GM19025 (cell line): ENCODE results near the gene ANXA2R.
"Not testable (repeated sequence)": the region's sequence is repeated elsewhere in the genome, so short reads cannot be mapped to it uniquely, and the experiment has no call there.

Experiments
- ATAC-seq: cut with Tn5 transposase; IDR thresholded peaks from one replicate; pipeline ENCODE4 v1.9.1; 2021; ENCODE audit warnings: mild to moderate bottlenecking, low read depth, moderate library complexity; ENCODE audit not compliant: unreplicated experiment

ANXA2R gene

DNA sequence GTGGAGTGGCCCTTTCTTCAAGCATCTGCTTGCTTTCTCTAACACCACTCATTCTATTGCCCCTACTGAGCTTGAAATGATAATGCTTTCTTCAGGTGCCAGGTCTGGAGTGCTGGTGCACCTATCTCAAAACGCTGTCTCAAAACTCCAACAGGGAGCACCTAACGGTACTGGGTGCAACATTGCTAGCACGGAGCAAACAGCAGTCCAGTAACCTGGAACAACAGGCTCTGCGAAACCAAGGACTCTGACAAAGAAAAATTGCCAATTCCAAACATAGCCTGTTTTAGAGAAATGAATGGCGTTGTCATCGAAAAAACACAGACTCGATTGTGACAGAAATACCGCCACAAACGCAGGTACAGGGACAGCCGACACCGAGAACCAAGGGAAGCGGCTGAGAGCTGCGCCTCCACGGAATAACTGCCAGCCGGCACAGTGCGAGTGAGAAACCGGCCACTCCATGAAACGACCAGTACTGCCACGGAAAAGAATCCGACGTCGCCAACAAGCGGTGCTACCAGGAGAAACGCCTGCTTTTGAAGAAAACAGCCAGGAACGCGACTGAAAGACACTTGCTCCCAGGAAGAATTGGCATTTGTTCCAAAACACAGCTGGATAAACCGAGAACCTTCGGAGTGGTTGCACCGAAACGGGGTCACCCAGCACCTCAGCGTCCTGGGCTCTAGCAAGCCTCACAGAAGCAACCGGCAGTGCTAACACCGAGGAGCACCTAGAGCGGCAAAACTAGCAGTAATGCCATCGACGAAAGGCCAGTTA lies 3.1 kb downstream of the ANXA2R start:
- ATAC-seq = no peak

DNA sequence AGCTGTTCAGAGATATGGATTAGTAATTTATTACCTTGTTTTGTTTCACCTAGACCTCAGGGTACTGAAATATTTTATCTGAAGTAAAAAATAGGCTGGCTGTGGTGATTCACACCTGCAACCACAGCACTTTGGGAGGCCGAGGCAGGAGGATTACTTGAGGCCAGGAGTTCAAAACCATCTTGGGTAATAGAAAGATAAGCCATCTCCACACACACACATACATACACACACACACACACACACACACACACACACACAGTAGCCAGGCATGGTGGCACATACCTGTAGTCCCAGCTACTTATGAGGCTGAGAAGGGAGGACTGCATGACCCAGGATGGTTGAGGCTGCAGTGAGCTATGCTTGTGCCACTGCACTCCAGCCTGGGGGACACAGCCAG lies 3.7 kb downstream of the ANXA2R start:
- no peak for ATAC-seq

DNA sequence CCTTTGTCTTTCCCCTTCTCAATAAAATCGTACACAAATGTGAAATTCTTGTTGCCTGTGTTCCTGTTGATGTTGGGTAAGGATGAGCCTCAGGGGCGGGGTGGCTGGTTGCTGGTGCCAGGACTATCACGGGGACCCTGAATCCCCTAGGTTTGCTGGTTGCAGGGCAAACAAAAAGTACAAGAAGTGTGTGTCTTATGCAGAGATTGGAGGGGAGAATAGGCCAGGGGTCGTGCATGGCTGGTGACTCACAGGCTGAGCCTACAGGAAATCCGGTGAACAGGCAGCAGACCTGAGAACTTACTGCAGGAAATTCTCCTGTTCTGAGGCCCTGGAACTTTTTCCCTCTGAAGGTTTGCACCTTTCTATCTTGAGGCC lies 5.5 kb downstream of the ANXA2R start:
- no peak for ATAC-seq

DNA sequence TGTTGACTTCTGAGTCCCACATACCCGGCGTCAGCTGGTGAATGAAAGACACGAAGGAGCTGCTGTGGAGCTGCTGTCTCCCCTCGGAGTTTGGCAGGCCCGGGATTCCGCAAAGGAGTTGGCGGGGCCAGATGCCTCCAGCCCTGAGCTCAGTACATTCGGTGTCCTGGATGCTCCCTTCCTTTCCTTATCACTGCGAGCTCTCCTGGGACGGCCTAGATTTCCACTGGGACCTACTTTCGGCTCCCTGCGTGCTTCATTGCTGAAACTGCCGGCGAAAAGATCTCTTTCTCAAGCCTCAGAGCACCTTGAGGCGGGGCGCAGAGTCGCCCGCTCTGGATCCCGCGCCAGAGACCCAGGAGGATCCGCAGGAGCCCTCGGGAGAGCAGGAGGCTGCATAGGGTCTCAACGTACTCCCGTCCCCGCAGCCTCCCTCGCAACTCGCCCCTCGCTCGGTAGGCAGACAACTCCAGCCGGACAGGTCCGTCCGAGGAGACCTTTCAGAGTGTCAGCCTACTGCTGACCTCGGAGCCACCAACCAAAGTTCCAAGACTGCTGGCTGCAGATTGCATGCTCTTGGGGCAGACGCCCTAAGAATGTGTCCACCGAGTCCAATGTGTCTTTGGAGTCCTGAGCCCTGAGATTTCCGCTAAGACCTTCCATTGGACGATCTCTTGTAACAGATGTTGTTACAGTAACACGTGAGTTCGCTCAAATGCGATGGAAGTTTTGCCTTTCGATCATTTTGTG lies 6.1 kb downstream of the ANXA2R start:
- ATAC-seq = no peak

DNA sequence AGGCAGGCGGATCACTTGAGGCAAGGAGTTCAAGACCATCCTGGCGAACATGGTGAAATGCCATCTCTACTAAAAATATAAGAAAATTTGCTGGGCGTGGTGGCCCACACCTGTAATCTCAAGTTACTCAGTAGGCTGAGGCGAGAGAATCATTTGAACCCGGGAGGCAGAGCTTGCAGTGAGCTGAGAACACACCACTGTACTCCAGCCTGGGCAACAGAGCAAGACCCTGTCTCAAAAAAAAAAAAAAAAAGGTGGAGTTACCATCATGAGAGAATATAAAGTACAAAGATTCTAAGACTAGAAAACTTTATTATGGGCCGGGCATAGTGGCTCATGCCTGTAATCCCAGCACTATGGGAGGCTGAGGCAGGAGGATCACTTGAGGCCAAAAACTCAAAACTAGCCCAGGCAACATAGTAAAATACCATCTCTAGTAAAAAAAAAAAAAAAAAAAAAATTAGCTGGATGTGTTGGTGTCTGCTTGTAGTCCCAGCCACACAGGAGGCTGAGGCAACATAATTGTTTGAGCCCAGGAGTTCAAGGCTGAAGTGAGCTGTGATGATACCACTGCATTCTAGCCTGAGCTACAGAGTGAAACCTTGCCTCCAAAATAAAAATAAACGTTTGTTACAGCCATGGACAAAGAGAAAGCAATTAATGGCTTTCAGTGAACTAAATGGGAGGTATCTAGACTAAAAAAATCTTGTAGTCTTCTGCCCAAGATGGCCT lies 12.9 kb downstream of the ANXA2R start:
- no peak for ATAC-seq

DNA sequence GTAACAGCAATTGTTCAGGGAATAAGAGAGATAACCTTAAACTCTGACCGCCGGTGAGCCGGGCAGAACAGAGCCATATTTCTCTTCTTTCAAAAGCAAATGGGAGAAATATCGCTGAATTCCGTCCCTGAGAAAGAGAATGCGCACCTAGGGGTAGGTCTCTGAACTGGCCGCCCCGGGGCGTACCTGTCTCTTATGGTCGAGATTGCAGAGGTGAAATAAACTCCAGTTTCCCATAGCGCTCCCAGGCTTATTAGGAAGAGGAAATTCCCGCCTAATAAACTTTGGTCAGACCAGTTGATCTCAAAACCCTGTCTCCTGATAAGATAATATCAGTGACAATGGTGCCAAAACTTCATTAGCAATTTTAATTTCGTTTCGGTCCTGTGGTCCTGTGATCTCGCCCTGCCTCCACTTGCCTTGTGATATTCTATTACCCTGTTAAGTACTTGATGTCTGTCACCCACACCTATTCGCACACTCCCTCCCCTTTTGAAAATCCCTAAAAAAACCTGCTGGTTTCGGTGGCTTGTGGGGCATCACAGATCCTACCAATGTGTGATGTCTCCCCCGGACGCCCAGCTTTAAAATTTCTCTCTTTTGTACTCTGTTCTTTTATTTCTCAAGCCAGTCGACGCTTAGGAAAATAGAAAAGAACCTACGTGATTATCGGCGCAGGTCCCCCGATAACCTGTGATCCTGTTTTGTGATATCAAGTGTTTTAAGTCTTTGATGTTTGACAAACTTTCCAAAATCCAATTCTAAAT lies 14.8 kb downstream of the ANXA2R start:
- ATAC-seq = not testable (repeated sequence)

DNA sequence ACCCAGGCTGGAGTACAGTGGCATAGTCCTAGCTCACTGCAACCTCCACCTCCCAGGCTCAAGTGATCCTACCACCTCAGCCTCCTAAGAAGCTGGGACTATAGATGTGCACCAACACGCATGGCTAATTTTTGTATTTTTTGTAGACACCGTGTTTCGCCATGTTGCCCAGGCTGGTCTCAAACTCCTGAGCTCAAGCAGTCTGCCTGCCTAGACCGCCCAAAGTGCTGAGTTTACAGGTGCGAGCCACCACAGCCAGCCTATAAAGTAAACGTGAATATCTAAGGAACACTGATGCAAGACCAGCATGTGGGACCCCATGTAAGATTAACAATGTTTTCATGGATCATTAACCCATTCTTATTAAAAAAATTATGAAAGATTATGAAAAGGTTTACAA lies 15.9 kb downstream of the ANXA2R start:
- ATAC-seq = no peak

DNA sequence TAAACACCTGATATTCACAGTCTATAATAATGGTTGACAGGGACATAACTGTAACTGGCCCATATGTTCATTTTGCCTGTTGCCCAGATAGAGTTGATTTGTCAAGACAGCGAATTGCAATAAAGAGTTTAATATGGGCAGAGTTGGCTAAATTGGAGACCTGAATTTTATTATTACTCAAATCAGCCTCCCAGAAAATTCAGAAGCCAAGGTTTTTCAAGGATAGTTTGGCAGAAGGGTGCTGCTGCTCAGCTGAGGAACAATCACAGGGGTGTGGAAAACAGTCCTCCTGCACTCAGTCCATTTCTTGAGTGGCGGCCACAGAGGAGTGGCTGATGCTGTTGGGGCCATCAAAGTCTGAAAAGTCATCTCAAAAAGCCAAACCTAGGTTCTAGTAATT lies 19.0 kb downstream of the ANXA2R start:
- ATAC-seq = no peak

DNA sequence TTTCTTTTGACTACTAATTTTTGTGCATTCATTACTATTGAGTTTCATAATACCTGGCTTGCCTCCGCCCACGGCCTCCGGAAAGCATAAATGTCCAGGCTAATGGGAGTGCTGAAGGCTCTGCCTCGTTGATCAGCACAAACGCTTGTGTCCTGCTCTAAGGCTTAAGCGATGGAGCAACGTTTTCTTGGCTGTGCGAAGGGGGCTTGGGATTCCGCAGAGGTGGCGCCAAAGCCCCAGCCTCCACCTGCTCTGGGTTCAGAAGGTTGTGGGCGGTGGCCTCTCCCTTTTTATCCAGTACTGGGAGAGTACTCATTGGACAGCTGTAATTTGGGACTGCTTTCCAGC lies 19.7 kb downstream of the ANXA2R start:
- peak; percentile 16 for ATAC-seq

DNA sequence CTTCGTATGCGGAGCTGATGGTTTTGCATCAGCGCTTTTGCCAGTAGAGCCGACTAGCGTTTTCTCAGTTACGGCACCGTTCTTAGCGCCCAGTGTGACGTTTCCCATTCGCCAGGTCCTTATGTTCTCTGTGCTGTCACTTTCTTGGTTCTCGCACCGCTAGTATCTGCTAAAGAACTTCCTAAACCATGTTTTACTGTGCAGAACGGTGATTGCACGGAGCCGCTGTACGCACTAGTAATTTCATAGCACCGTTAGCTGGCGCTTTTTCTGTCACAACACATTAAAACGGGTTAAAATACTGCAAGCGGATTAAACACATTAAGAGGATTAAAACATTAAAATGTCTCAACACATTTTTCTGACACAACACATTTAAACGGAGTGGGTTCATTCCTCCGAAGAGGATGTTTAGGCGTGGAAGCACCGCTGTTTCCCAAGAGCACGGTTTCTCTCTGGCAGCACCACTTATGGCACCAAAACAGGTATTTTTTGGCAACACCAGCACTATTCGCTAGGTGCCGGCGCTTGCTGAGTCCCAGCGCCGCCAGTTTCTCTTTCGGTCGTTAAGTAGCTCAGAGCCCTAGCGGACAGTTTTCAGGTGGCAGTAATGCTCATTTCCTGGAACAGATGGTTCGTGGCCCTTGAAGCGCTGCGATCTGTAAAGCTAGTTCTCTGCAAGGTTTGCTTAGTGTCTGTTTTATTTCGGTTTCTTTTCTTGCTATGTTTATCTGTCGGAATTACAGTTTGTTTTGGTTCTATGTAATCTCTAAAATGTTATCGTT lies 20.3 kb downstream of the ANXA2R start:
- ATAC-seq = peak; percentile 73

DNA sequence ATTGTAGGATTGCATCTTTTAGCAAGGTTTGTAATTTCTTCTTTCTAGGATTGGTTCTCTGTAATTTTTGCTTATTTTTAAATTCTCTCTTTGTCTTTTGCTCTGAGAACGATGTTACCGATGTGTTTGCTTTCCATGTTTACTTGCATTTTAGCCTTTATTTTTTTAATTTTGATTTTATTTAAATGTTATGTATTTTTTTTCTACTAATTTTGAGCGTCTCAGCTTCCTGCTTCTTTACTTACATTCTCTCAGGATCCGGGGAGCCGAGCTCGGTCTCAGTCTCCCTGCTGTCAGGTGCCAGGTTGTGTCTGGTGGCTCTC lies 20.9 kb downstream of the ANXA2R start:
- no peak for ATAC-seq

DNA sequence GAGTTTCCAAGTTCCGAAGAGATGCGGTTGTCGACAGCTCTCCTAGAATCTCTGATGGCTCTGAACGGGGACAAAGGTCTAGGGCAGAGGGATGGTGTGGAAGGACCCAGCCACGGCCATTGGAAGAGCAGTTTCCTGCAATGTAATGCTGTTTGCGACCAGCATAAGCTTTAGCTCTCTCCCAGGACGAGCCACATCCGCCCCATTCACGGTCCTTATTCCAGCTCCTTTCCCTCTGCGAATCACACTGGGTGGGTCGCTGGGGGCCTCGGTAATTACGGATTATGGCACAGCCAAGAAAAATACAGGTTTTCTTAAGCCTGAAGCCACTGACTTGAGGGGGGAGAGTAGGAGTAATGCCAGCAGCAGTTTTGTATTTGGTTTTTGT lies 22.7 kb downstream of the ANXA2R start:
- no peak for ATAC-seq

DNA sequence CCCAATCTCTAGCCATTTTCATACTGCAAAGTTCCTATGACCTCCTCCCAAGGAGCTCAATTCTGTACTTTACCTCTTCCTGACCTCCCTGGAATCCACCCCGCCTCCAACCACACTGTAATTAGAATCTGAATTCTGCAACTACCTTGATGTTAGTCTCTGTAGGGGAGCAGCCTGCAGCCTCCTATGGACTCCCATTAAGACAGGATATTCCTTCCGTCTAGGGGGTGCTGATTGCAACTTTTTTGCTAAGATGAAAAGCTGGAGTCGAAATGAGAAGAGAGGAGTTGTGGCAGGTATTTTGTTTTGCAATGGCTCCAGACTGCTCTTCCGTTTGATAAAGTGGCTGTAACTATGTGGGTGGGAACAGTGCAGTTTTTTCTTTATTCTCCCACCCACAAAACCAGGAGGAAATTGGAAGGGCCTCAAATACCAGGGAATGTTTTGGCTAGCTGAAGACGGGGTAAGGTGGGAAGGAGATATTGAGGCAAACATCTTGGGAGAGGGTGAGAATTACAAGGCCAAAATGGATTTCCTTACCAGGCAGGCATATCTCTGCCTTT lies 23.8 kb downstream of the ANXA2R start:
- no peak for ATAC-seq

DNA sequence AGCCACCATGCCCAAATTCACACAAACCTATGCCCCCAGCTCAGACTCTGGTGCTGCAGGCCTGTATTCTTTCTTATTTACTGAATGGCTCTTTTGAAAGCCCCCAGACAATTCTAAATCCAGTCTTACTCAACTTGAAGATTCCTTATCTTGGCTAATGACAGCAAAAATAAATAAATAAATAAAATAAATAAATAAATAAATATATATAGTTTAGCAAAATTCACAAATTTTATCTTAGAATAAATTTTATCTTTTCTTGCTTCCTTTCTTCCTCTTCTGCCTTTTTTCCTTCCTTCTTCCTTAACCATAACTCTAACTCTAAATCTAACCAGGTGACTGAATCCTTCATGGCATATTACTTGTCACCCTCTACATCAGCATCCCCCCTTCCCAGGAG lies 25.6 kb downstream of the ANXA2R start:
- no peak for ATAC-seq

DNA sequence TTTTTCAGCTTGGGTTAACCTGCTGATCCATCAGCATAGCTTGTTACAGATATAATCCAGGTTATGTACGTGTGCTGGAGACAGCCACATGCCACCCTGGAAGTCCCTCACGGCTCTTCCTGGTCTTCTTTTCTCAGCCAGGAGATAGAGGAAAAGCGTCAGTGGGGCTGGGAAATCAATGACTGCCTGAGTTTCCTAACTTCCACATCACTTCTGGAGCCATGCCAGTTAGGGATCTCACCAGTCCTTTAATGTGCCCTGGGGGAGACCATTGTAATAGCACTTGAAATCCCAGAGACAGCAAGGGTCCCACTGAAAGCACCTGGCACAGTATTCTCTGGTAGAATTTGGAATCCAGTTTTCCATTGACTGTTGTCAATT lies 29.2 kb downstream of the ANXA2R start:
- ATAC-seq = no peak

DNA sequence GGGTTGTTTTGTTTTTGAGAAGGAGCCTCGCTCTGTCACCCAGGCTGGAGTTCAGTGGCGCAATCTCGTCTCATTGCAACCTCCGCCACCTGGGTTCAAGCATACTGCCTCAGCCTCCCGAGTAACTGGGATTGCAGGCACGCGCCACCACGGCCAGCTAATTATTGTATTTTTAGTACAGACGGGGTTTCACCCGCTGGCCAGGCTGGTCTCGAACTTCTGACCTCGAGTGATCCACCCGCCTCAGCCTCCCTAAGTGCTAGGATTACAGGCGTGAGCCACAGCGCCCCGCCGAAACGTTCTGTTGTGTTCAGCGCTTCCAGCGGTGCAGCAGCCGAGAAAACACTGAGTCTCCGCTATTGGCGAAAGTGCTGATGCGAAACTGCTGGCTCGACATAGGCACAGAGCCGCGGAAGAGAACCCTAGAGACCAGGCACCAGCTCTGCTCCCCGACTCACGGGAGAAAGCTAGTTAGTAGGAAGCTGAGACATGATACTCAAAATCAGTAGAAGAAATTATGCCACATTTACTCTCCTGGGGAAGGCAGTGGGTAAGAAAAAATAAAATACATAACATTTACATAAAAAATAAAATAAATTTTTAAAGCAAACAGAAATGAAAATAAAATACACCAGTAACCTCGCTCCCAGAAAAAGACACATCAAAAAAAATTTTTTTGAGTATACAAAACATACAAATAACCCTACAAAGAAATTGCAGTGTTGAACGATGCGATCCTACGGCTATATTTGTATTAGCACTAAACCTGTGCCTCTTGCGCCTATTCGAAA lies 31.6 kb downstream of the ANXA2R start:
- ATAC-seq = peak; percentile 25

DNA sequence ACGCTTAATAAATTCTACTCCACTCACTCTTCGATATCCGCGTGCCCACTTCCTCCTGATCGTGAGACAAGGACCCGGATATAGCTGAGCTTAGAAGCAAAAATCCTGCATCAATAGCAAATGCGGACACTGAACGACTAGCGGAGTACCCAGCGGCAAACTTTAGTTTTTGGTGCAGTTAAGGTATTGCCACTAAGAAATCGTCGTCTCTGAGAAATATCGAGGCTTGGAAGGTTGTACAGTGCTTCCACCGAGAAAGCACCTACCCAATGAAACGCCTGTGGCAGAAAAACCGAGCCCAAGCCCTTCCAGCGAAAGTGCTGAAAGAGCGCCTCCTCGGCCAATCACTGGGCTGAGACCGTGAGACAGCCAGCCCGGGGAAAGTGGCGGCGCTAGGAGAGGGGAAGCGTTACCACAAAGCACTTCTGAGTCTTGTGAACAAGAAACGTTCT lies 32.2 kb downstream of the ANXA2R start:
- ATAC-seq = peak; percentile 48

DNA sequence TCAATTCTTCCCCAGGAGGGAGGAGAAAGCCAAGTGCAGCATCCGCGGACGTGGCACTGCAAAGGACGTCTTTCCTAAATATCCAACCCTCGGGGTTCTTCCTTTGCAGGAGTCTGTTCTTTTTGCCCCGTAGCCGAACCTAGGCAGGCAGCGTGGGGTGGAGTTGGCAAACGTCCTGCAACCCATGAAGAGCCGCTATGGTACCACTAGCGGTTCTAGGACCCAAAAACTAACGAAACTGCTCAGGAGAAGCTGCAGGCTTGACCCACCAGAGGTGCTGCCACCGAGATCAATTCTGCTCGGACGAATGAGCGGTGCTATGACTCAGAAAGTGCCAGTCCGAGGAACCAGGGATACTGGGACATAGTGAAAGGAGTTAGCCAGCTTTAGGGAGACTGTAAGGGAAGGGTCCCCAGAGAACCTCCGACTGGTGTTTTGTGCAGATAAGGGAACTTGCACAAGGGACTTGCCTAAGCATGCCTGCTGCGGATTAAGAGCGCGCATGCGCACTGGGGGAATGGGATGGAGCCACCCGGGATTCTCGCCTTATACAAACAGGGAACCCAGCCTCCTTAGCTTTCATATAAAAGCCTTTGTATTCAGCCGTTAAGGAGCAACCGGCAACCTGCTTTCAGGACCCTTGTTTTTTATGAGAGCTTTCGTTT lies 32.7 kb downstream of the ANXA2R start:
- no peak for ATAC-seq
